GM21526 (cell line): ENCODE results near the gene IFI16.
"Not testable (repeated sequence)": the region's sequence is repeated elsewhere in the genome, so short reads cannot be mapped to it uniquely, and the experiment has no call there.

Experiments used
- ATAC-seq: cut with Tn5 transposase; IDR thresholded peaks from one replicate; pipeline ENCODE4 v1.9.1; 2021; ENCODE audit warnings: moderate library complexity; ENCODE audit not compliant: unreplicated experiment, low FRiP score

IFI16 gene

DNA sequence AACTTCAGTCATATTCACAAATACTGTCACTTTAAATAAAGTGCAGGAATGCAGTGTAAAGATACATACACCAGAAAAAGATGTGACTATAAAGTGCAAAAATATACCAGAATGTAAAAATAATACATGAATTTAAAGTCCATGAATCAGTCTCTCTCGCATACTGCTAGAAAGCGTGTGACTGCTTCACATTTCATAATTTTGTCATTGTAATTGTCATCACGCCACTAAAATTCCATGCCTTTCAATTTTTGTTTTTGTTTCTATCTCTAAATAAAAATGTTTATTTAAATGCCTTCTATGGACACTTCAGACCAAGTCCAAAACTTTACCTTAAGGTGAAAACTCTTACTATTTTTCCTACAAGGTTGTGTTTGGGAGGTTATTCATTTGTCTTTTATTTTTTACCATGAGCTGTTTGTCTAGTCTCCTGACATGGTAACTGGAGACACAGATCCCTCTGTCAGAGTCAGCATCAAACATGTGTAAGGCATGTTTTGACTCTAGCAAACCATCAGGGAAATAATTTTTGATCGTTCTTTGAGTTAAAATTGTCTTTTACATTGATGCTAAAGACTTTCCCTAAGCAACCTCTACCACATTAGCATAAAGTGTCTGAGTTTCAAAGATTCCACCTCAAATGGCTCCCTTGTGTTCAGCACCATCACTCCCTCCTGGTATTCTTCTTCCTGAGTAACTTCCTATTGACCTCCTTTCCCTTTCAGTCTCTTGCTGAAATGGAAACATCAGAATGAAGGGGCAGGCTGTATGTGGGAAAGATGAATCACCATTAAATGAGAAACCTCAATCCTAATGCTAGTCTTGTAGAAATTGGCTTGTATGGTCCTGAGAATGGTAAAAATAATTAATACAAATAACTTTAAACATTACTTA lies 80.8 kb downstream of the IFI16 start:
- no peak for ATAC-seq

DNA sequence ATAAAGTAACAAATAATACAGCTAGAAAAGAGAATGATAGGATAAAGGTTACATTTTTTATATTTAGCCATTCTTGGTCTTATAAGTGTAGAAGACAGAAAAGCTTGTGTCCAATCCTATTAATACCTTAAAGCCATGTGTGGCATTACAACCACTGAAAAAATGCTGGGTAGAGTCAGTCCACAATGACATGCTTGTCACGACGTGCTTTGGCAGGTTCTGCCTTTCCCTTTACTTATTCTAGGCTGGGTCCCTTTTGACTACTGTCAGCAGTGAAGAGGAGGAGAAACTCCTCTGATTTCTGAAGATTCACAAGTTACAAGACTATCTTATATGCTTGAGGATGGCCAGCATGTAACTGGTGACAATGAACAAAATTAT lies 81.5 kb downstream of the IFI16 start:
- no peak for ATAC-seq

DNA sequence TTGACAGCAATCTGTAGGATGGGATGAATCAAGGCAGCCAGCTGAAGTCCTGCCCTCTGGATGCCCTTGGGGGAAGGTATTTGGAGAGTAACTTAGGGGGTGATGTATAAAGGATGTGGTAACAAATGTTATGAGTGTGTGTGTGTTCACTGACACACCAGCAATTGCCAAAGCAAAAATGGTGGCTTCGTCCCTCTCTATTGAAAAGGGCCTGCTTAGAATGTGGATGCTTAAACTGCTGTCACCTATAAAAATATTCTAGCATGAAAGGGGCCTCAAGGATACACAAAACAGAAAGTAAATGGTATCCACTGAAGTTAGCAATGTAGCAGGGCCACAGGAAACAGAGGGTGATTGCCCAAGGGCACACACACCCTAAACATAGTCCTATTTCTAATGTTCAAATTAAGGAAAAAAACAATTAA lies 81.9 kb downstream of the IFI16 start:
- ATAC-seq, result no peak

DNA sequence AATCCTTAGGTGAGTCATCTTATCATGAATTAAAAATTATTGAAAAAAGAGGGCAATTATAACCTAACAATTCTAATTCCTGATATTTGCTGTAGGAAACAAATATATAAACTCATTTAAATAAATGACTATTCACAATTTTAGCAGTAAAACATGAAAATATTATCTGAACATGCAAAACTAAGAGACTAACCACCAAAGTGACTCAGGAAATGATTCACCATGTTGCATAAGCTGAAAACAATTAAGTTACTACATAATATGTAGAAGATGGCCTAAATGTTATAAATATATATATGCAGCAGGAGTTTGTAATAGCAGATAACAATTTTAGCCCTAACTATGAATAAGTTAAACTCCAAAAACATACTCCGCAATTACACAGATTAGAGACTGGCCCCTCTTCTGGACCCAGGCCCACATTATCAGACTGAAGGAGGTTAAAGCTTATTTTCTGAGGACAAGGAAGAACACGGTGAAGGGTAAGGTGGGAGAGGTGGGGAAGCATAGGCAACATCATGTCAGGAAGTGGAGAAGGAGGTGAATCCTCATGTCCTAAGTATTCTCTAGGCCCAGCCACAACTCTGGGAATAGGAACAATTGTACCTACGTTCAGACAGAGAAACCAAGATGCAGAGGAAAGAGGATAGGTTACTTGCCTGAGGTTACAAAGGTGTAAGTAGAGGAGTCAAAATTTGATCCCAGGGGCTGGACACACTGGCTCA lies 82.5 kb downstream of the IFI16 start:
- no peak for ATAC-seq

DNA sequence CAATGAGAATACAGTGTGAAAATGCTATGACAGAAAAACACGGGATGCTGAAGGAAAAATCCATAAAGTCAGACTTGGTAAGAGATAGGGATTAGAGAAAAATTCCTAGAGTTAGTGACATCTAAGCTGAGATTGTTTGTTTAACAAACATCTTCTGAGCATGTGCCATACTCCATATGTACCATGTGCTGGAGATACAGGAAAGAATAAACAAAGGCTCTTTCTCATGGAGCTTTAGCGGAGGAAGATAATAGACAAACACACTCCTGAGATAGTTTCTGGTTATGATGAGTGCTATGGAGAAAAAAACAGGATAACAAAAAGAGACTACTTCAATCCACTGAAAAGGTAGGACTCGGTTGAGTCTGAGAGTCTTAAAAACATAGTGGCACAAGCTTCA lies 88.9 kb downstream of the IFI16 start:
- no peak for ATAC-seq

DNA sequence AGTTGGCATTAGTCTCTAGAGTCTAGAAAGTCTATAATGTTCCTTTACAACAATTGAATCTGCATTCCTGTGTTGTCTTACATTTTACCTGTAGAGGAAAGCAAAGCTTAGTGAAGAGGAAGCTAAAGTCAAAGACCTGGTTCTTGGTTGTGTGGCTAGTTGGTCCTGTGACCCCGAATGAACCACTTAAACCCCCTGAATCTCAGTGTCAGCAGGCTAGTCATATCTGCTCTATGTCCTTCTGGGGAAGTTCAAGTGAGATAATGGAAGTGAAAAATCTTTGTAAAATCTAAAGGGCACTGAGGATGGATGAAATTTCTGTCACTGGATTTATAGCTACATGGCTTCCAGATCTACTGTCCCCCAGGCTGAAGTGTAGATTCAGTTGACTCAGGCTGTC lies 90.9 kb downstream of the IFI16 start:
- no peak for ATAC-seq

DNA sequence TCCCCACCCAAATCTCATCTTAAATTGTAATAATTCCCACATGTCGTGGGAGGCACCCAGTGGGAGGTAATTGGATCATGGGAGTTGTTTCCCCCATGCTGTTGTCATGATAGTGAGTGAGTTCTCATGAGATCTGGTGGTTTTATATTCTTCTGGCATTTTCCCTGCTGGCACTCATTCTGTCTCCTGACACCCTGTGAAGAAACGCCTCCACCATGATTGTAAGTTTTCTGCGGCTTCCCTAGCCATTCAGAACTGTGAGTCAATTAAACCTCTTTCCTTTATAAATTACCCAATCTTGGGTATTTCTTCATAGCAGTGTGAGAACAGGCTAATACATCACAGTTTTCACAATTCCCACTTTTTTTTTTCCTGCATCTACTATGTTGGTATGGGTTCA lies 93.3 kb downstream of the IFI16 start:
- ATAC-seq, result not testable (repeated sequence)
